IPS DF 6.9 (cell line): ENCODE results near the gene RECQL5.

Experiments
- DNase-seq: peaks from one replicate; pipeline ENCODE4 v3.0.0-alpha.2; 2013; ENCODE audit warnings: low read depth, low spot score
- H3K27ac ChIP-seq: one replicate; pipeline ENCODE4 v1.5.1; 2013; ENCODE audit warnings: low read length, control low read depth
- H3K27me3 ChIP-seq: 2 replicates; pipeline ENCODE4 v1.6.1; 2013; ENCODE audit warnings: mild to moderate bottlenecking, low read length; ENCODE audit not compliant: control insufficient read depth, insufficient read depth
- H3K36me3 ChIP-seq: 2 replicates; pipeline ENCODE4 v1.6.1; 2013; ENCODE audit warnings: low read length; ENCODE audit not compliant: control insufficient read depth, insufficient read depth
- H3K4me1 ChIP-seq: 2 replicates; pipeline ENCODE4 v1.6.1; 2013; ENCODE audit warnings: low read length; ENCODE audit not compliant: control insufficient read depth, insufficient read depth
- H3K4me3 ChIP-seq: 2 replicates; pipeline ENCODE4 v1.5.1; 2013; ENCODE audit warnings: mild to moderate bottlenecking, low read length
- H3K9me3 ChIP-seq: 2 replicates; pipeline ENCODE4 v1.6.1; 2013; ENCODE audit warnings: low read length, inconsistent platforms; ENCODE audit not compliant: control insufficient read depth, insufficient read depth
- whole genome bisulfite sequencing: extraction: QIAGEN DNeasy Blood & Tissue Kit; methylation state at CpG from one replicate; pipeline ENCODE4 v1.1.7; 2013; ENCODE audit warnings: mixed read lengths, missing lambda C conversion rate; ENCODE audit not compliant: insufficient read length, insufficient coverage; 5-methylcytosine and 5-hydroxymethylcytosine counted together

The RECQL5 gene

GRCh38 chr17:75670868-75671267, 3.9 kb upstream of the RECQL5 start:
- DNase-seq: no peak
- H3K27me3 ChIP-seq: no peaks in the 10 kb centered on the region
- H3K9me3 ChIP-seq: no peaks in the 10 kb centered on the region
- no peak overlapping the region for H3K27ac ChIP-seq
- H3K4me3 ChIP-seq: no peak overlapping the region
- WGBS: no CpG with 5 or more reads among the region's 5 CpGs
- peaks cover 11% of the 10 kb centered on the region; the same call in 1 of the 2 replicates for H3K36me3 ChIP-seq
- H3K4me1 ChIP-seq: no peaks in the 10 kb centered on the region

GRCh38 chr17:75668489-75668888, 1.5 kb upstream of the RECQL5 start:
- H3K4me3 ChIP-seq: no peak overlapping the region
- H3K4me1 ChIP-seq: no peaks in the 10 kb centered on the region
- no peak overlapping the region for H3K27ac ChIP-seq
- no peaks in the 10 kb centered on the region for H3K27me3 ChIP-seq
- H3K9me3 ChIP-seq: no peaks in the 10 kb centered on the region
- WGBS: 100% methylated on average over 1 of the region's 4 CpGs
- no peak for DNase-seq
- peaks cover 11% of the 10 kb centered on the region; the same call in 1 of the 2 replicates for H3K36me3 ChIP-seq

- no CpG with 5 or more reads among the region's 4 CpGs for WGBS
- Histone ChIP-seq H3K36me3 (peaks cover 11% of the 10 kb centered on the region), H3K27ac (no peak overlapping the region), H3K4me1 (no peaks in the 10 kb centered on the region), H3K4me3 (peak overlapping the region; percentile 100), H3K27me3 (no peaks in the 10 kb centered on the region), H3K9me3 (no peaks in the 10 kb centered on the region)
- DNase-seq: no peak
Measured at GRCh38 chr17:75667825-75668224, 871 bp upstream of the RECQL5 start.

GRCh38 chr17:75665981-75666380, 973 bp downstream of the RECQL5 start:
- Histone ChIP-seq H3K27ac (no peak overlapping the region), H3K4me1 (no peaks in the 10 kb centered on the region), H3K4me3 (no peak overlapping the region), H3K27me3 (no peaks in the 10 kb centered on the region), H3K36me3 (peaks cover 7% of the 10 kb centered on the region), H3K9me3 (no peaks in the 10 kb centered on the region)
- no CpG with 5 or more reads among the region's 10 CpGs for WGBS
- DNase-seq: no peak

- Histone ChIP-seq H3K27ac (no peak overlapping the region), H3K36me3 (peaks cover 9% of the 10 kb centered on the region), H3K4me1 (no peaks in the 10 kb centered on the region), H3K9me3 (no peaks in the 10 kb centered on the region), H3K27me3 (no peaks in the 10 kb centered on the region), H3K4me3 (no peak overlapping the region)
- DNase-seq: no peak
- WGBS: no CpG with 5 or more reads among the region's 3 CpGs
Measured at GRCh38 chr17:75664099-75664549, 2.8 kb downstream of the RECQL5 start.

GRCh38 chr17:75662511-75662910, 4.4 kb downstream of the RECQL5 start:
- no peak for DNase-seq
- H3K27me3 ChIP-seq: no peaks in the 10 kb centered on the region
- H3K27ac ChIP-seq: no peak overlapping the region
- peaks cover 12% of the 10 kb centered on the region for H3K36me3 ChIP-seq
- H3K4me1 ChIP-seq: no peaks in the 10 kb centered on the region
- H3K4me3 ChIP-seq: no peak overlapping the region
- WGBS: no CpG with 5 or more reads among the region's 9 CpGs
- no peaks in the 10 kb centered on the region for H3K9me3 ChIP-seq

GRCh38 chr17:75661531-75661930, 5.4 kb downstream of the RECQL5 start:
- Histone ChIP-seq H3K4me1 (no peaks in the 10 kb centered on the region), H3K4me3 (no peak overlapping the region), H3K27ac (no peak overlapping the region), H3K9me3 (no peaks in the 10 kb centered on the region), H3K27me3 (no peaks in the 10 kb centered on the region), H3K36me3 (peaks cover 16% of the 10 kb centered on the region)
- no peak for DNase-seq
- WGBS: no CpG with 5 or more reads among the region's 4 CpGs

GRCh38 chr17:75658237-75658636, 8.7 kb downstream of the RECQL5 start:
- no peak overlapping the region for H3K4me3 ChIP-seq
- H3K9me3 ChIP-seq: no peaks in the 10 kb centered on the region
- H3K36me3 ChIP-seq: peaks cover 16% of the 10 kb centered on the region
- WGBS: no CpG with 5 or more reads among the region's 5 CpGs
- H3K4me1 ChIP-seq: no peaks in the 10 kb centered on the region
- DNase-seq: no peak
- H3K27me3 ChIP-seq: no peaks in the 10 kb centered on the region
- H3K27ac ChIP-seq: no peak overlapping the region

GRCh38 chr17:75654176-75654575, 12.8 kb downstream of the RECQL5 start:
- no peaks in the 10 kb centered on the region for H3K27me3 ChIP-seq
- H3K27ac ChIP-seq: no peak overlapping the region
- H3K9me3 ChIP-seq: no peaks in the 10 kb centered on the region
- no peaks in the 10 kb centered on the region for H3K4me1 ChIP-seq
- H3K4me3 ChIP-seq: no peak overlapping the region
- no peak for DNase-seq
- WGBS: no CpG with 5 or more reads among the region's 2 CpGs
- peaks cover 17% of the 10 kb centered on the region; the same call in 1 of the 2 replicates for H3K36me3 ChIP-seq

GRCh38 chr17:75652934-75653549, 13.9 kb downstream of the RECQL5 start:
- no peaks in the 10 kb centered on the region for H3K9me3 ChIP-seq
- H3K27ac ChIP-seq: no peak overlapping the region
- H3K4me3 ChIP-seq: no peak overlapping the region
- no CpG with 5 or more reads among the region's 6 CpGs for WGBS
- peaks cover 14% of the 10 kb centered on the region; the same call in 1 of the 2 replicates for H3K36me3 ChIP-seq
- no peaks in the 10 kb centered on the region for H3K4me1 ChIP-seq
- DNase-seq: no peak
- H3K27me3 ChIP-seq: no peaks in the 10 kb centered on the region

GRCh38 chr17:75652341-75652740, 14.6 kb downstream of the RECQL5 start:
- H3K9me3 ChIP-seq: no peaks in the 10 kb centered on the region
- peaks cover 15% of the 10 kb centered on the region for H3K36me3 ChIP-seq
- no CpG with 5 or more reads among the region's 5 CpGs for WGBS

More at GRCh38 chr17:75652341-75652740, 14.6 kb downstream of the RECQL5 start:
- DNase-seq: no peak
- Histone ChIP-seq H3K27ac (no peak overlapping the region), H3K4me3 (no peak overlapping the region), H3K4me1 (no peaks in the 10 kb centered on the region), H3K27me3 (no peaks in the 10 kb centered on the region)
